ENCODE data around the gene RAD51B.

- TF ChIP-seq POLR2A (IDR thresholded peaks at IDR 0.05; ENCODE audit: low read depth, low read length), result no peak
- no peak for TF ChIP-seq TAF1 (IDR thresholded peaks at IDR 0.05; ENCODE audit: borderline replicate concordance, low read depth, low read length)
- no peak for TF ChIP-seq POLR2AphosphoS5 (IDR thresholded peaks at IDR 0.05; ENCODE audit: low read depth, low read length)
These were observed 593.9 kb downstream of the RAD51B start for GRCh38 chr14:68413509-68413908.

Data from GM12892 (cell line).